Mucosa of rectum (tissue), 2 donors: Measurements from ENCODE around the gene ACTMAP.

Source experiments
- H3K27ac ChIP-seq, 2 donors: one replicate each; pipeline ENCODE4 v1.7.0; 2013; ENCODE audit warnings: inconsistent platforms in 2 of 2, low read depth in 2 of 2, low read length in 2 of 2
- H3K27me3 ChIP-seq, 2 donors: one replicate each; pipeline ENCODE4 v1.7.0; 2013; ENCODE audit warnings: low read length in 2 of 2; ENCODE audit not compliant: control insufficient read depth in 2 of 2, insufficient read depth in 2 of 2
- H3K36me3 ChIP-seq, 2 donors: one replicate each; pipeline ENCODE4 v1.7.0; 2013; ENCODE audit warnings: low read length in 2 of 2; ENCODE audit not compliant: control insufficient read depth in 2 of 2, insufficient read depth in 2 of 2
- H3K4me1 ChIP-seq, 2 donors: one replicate each; pipeline ENCODE4 v1.7.0; 2013; ENCODE audit warnings: low read length in 2 of 2, mild to moderate bottlenecking in 1 of 2; ENCODE audit not compliant: control insufficient read depth in 2 of 2, insufficient read depth in 2 of 2
- H3K4me3 ChIP-seq, 2 donors: one replicate each; pipeline ENCODE4 v1.7.0; 2013; ENCODE audit warnings: low read length in 2 of 2
- H3K9ac ChIP-seq, 2 donors: one replicate each; pipeline ENCODE4 v1.7.0; 2013; ENCODE audit warnings: low read length in 2 of 2, low read depth in 1 of 2, mild to moderate bottlenecking in 1 of 2
- H3K9me3 ChIP-seq, 2 donors: one replicate each; pipeline ENCODE4 v1.7.0; 2013; ENCODE audit warnings: low read length in 2 of 2; ENCODE audit not compliant: control insufficient read depth in 2 of 2
- donor health status: healthy.
- donor health status: Normal muscosa, but diverticular disease.

The ACTMAP gene, protein sequence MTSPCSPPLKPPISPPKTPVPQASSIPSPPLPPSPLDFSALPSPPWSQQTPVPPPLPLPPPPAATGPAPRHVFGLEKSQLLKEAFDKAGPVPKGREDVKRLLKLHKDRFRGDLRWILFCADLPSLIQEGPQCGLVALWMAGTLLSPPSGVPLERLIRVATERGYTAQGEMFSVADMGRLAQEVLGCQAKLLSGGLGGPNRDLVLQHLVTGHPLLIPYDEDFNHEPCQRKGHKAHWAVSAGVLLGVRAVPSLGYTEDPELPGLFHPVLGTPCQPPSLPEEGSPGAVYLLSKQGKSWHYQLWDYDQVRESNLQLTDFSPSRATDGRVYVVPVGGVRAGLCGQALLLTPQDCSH

DNA sequence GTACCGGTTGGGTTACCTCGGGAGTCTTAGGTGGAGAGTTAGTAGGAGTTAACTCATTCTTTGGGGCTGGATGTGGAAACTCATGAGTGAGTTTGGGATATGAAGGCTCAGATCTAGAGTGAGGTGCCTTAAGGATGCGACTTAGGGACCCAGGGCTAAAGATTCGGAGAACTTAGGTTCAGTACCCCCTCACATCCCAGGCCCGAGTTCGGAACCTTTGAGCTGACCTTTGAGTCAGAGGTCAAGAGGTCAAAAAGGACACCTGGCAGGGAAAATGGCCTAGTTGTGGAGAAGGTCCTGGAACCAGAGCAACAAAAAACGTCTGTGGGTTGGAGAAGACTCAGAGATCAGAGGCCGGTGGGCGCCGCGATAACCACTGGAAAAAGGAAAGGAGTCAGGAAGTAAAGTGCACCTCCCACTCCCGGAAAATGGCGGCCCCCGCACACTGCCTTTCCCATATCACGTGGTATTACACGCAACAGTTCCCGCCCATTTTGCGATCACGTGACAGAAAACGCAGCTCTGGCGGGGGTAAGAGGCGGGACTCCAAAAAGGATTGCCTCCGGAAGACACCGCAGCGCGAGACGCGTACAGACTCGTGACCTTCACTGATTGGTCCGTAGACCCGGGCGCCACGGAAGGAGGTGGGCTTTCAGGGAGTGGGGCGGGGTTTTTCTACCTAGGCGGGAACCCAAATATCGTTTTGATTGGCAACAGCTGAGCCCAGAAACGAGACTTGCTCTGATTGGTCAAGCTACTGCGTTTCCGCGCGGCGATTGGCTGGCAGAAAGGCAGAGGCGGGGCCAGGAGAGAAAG lies at the start of gene ACTMAP:
Gene ACTMAP, minus strand, starts transcription at position 420 of the 816 bp plus-strand sequence. CDS start 674 bp downstream, outside the sequence.
- Histone ChIP-seq H3K9ac (peak within 1 kb of the TSS; percentile 83 to 95), H3K9me3 (no peaks in the 10 kb centered on the region), H3K4me1 (peaks cover 18 to 39% of the 10 kb centered on the region in 2 donors), H3K27ac (peak within 1 kb of the TSS; percentile 96 to 98), H3K36me3 (no peaks in the 10 kb centered on the region), H3K4me3 (peak within 1 kb of the TSS; percentile 92 to 98), H3K27me3 (no peaks in the 10 kb centered on the region)

- Histone ChIP-seq H3K27ac (peak overlapping the region; percentile 93), H3K4me3 (peak overlapping the region; percentile 80 to 82), H3K9me3 (no peaks in the 10 kb centered on the region), H3K9ac (peak overlapping the region; percentile 80 to 97), H3K27me3 (no peaks in the 10 kb centered on the region), H3K36me3 (peaks cover 13 to 24% of the 10 kb centered on the region in 2 donors), H3K4me1 (peaks cover 58 to 59% of the 10 kb centered on the region in 2 donors)
Observed at GRCh38 chr19:40799558-40800338, 49.5 kb upstream of the ACTMAP start.

- H3K9me3 ChIP-seq: no peaks in the 10 kb centered on the region
- H3K36me3 ChIP-seq: peaks cover 13 to 21% of the 10 kb centered on the region in 2 donors
- H3K4me1 ChIP-seq: peaks cover 50% of the 10 kb centered on the region in 2 donors
- H3K27me3 ChIP-seq: no peaks in the 10 kb centered on the region
- H3K27ac ChIP-seq: peak within 1 kb of the TSS; percentile 93
- H3K9ac ChIP-seq: peak within 1 kb of the TSS; percentile 80 to 97
- H3K4me3 ChIP-seq: peak within 1 kb of the TSS; percentile 80 to 82
Observed at GRCh38 chr19:40798683-40799557, 48.6 kb upstream of the ACTMAP start, which contains the start of gene EGLN2. Gene EGLN2 (plus strand): TSS chr19:40799191. CDS start chr19:40800573, 1,382 bp downstream.

DNA sequence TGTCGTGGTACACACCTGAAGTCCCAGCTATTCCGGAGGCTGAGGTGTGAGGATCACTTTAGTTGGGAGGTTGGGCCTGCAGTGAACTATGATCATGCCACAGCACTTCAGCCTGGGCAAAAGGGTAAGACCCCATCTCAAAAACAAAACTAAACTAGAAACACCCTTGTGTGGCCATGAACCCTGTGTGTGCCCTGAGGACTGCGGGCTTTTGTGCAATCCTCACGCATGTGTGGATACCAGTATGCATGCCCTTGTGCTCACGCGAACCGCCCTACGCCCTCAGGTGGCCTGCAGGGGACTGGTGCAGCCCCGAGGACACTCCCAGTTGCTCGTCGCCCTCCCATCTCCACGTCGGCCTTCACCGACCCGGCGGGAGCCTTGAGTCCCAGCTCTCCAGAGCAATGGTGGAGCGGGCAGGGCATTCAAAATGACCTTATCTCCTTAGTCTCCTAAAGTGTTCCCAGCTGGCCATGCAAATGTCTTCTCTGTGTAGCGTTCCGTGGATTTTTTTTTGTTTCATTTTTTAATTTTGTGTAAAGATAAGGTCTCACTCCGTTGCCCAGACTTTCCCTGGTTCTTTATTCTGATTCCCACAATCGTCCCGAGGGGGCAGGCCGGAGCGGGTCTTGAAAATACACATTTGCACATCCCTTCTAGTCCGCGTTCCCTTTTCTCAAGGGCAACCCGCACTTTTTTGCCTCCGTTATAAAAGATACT lies 47.8 kb upstream of the ACTMAP start:
- H3K27ac ChIP-seq: peak overlapping the region; percentile 93
- peak overlapping the region; percentile 71 to 78 for H3K4me3 ChIP-seq
- H3K4me1 ChIP-seq: peaks cover 42 to 43% of the 10 kb centered on the region in 2 donors
- peak overlapping the region; percentile 68 to 79 for H3K9ac ChIP-seq
- no peaks in the 10 kb centered on the region for H3K27me3 ChIP-seq
- H3K9me3 ChIP-seq: no peaks in the 10 kb centered on the region
- peaks cover 13 to 21% of the 10 kb centered on the region in 2 donors for H3K36me3 ChIP-seq

- Histone ChIP-seq H3K27ac (peak overlapping the region; percentile 93), H3K4me3 (peak overlapping the region in 1 of 2 donors; percentile 78), H3K36me3 (peaks cover 13 to 21% of the 10 kb centered on the region in 2 donors), H3K4me1 (peaks cover 37 to 40% of the 10 kb centered on the region in 2 donors), H3K27me3 (no peaks in the 10 kb centered on the region), H3K9me3 (no peaks in the 10 kb centered on the region), H3K9ac (peak overlapping the region in 1 of 2 donors; percentile 68)
Observed at GRCh38 chr19:40797166-40797962, 47.1 kb upstream of the ACTMAP start.

DNA sequence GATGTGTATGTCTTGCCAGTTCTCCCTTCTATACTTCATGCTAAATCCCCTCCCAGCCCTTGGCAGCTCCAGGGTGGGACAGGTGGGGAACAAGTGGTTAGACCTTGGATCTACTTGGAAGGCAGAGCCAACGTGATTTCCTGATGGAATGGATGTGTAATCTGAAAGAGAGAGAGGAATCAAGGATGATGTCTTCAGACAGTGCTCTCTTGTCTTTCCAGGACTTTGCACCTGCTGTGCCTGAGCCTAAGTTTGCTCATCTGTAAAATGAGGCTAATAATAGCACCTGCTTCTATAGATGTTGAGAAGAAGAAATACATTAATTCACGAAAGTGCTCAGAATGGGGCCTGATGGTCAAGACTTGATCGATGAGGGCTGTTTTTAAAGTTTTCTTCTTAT lies 41.7 kb upstream of the ACTMAP start:
- Histone ChIP-seq H3K4me1 (peaks cover 15 to 17% of the 10 kb centered on the region in 2 donors), H3K9me3 (no peaks in the 10 kb centered on the region), H3K27ac (peak overlapping the region; percentile 82), H3K36me3 (peaks cover 5 to 21% of the 10 kb centered on the region in 2 donors), H3K9ac (peak overlapping the region in 1 of 2 donors; percentile 19), H3K27me3 (no peaks in the 10 kb centered on the region), H3K4me3 (no peak overlapping the region)

DNA sequence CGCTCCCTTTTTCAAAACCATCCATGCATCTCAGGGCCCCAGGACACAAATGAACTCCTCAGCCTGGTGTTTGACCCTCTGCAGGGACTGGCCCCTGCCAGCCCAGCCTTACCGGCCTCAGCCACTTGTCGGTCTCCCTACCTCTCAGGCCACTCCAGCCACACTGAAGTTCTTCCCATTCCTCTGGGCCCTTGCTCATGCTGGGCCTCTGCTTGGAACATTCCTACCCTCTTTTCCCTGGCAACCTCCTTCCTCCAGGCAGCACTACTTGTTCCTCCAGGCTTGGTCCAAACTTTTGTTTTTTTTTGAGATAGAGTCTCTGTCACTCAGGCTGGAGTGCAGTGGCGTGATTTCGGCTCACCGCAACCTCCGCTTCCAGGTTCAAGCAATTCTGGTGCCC lies 41.1 kb upstream of the ACTMAP start:
- no peaks in the 10 kb centered on the region for H3K27me3 ChIP-seq
- peaks cover 5 to 18% of the 10 kb centered on the region in 2 donors for H3K36me3 ChIP-seq
- H3K27ac ChIP-seq: peak overlapping the region; percentile 82
- H3K4me1 ChIP-seq: peaks cover 15 to 17% of the 10 kb centered on the region in 2 donors
- peak overlapping the region in 1 of 2 donors; percentile 24 for H3K9ac ChIP-seq
- H3K9me3 ChIP-seq: no peaks in the 10 kb centered on the region
- no peak overlapping the region for H3K4me3 ChIP-seq
